Measurements from ENCODE around the gene CFAP53. TPM values are rescaled to one million over a fixed set of nuclear protein-coding genes. Genes with fewer than 3 reads are reported as not detected.

Gene CFAP53
- total RNA-seq, 2 experiments from 2014 or later: 0.21 to 0.29 TPM

- CTCF ChIA-PET: interaction anchor here (1.0 kb wide), 1 partner anchor 79 kb away, joined by 3 read pairs; no protein-coding TSS in a partner anchor
- H3K27me3 Mint-ChIP-seq (ENCODE audit: low read depth): peaks cover 47% of the 10 kb centered on the region
- POLR2A ChIA-PET: no interaction called here
- no peaks in the 10 kb centered on the region for H3K4me1 Mint-ChIP-seq (ENCODE audit: low read depth)
- H3K36me3 Mint-ChIP-seq (ENCODE audit: low read depth): no peaks in the 10 kb centered on the region
- no peak overlapping the region for H3K27ac Mint-ChIP-seq
- ATAC-seq: no peak
- H3K4me3 Mint-ChIP-seq: no peak overlapping the region
- DNase-seq: no peak
- no peaks in the 10 kb centered on the region for H3K9me3 Mint-ChIP-seq (ENCODE audit: insufficient read depth)
Observed at GRCh38 chr18:50188652-50189051, 77.6 kb downstream of the CFAP53 start.

DNA sequence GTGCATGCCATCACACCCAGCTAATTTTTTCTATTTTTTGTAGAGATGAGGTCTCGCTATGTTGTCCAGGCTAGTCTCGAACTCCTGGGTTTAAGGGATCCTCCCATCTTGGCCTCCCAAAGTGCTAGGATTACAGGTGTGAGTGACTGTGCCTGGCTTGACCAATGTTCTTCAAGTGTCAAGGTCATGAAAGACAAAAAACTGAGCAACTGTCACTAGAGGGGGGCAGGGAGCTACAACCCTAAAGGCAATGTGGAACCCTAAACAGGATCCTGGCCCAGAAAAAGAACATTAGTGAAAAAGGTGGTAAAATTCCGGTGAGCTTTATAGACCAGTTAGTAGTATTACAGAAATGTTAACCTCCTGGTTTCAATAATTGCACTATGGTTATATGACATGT, 78.6 kb downstream of the CFAP53 start:
- no peak overlapping the region for H3K27ac Mint-ChIP-seq
- ChIA-PET POLR2A (no interaction called here), CTCF (interaction anchor here (2.2 kb wide), 1 partner anchor 8 kb away, joined by 7 read pairs; the partner anchor contains the start of gene MYO5B)

GRCh38 chr18:50186385-50186784, 79.9 kb downstream of the CFAP53 start:
- ChIA-PET POLR2A (no interaction called here), CTCF (interaction anchor here (2.2 kb wide), 1 partner anchor 9 kb away, joined by 7 read pairs; the partner anchor contains the start of gene MYO5B)
- ATAC-seq (no peak), DNase-seq (no peak)
- Mint-ChIP-seq H3K4me3 (no peak overlapping the region), H3K27me3 (ENCODE audit: low read depth) (peaks cover 36% of the 10 kb centered on the region), H3K9me3 (ENCODE audit: insufficient read depth) (no peaks in the 10 kb centered on the region), H3K36me3 (ENCODE audit: low read depth) (no peaks in the 10 kb centered on the region), H3K27ac (no peak overlapping the region), H3K4me1 (ENCODE audit: low read depth) (no peaks in the 10 kb centered on the region)

More for the DNA sequence above, 78.6 kb downstream of the CFAP53 start:
- Mint-ChIP-seq H3K9me3 (ENCODE audit: insufficient read depth) (no peaks in the 10 kb centered on the region), H3K27me3 (ENCODE audit: low read depth) (peaks cover 42% of the 10 kb centered on the region), H3K4me1 (ENCODE audit: low read depth) (no peaks in the 10 kb centered on the region), H3K4me3 (no peak overlapping the region), H3K36me3 (ENCODE audit: low read depth) (no peaks in the 10 kb centered on the region)
- ATAC-seq (no peak), DNase-seq (no peak)

DNA sequence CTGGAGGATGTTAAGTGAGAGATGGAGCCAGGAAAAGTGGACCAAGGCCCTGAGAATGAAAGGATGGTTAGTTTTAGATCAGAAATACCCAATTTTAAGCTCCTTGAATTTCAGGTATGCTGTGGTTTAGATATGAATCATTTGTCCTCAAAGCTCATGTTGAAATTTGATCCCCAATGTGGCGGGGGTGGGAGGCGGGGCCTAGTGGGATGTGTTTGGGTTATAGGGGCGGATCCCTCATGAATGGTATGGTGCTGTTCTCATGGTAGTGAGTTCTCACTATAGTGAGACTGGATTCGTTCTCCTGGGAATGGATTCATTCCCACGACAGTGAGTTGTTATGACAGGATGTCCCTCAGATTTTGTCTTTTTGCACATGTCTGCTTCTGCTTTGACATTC, 82.7 kb downstream of the CFAP53 start:
- Mint-ChIP-seq H3K9me3 (ENCODE audit: insufficient read depth) (no peaks in the 10 kb centered on the region), H3K27ac (no peak overlapping the region), H3K36me3 (ENCODE audit: low read depth) (no peaks in the 10 kb centered on the region), H3K27me3 (ENCODE audit: low read depth) (peaks cover 26% of the 10 kb centered on the region), H3K4me3 (no peak overlapping the region), H3K4me1 (ENCODE audit: low read depth) (no peaks in the 10 kb centered on the region)
- ATAC-seq: no peak
- DNase-seq: no peak
- ChIA-PET CTCF (no interaction called here), POLR2A (no interaction called here)

DNA sequence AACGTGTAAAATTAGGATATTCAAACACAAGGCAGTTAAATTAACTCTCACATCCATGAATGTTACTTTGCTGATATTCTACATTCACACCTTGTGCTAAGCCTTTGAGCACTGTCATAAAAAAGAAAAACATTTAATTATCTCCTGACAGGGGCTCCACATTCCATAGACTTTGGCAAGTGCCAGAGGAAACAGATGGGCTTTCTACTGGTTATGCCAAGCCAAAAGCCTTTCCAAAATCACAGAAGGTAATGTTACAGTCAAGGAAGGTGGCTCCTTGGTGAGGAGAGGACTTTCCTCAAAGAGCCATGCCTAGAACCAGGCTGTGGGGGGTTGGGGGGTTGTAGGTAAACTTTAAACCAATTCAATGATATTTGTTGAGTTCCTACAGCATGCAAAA, 83.8 kb downstream of the CFAP53 start:
- H3K9me3 Mint-ChIP-seq (ENCODE audit: insufficient read depth): no peaks in the 10 kb centered on the region
- ChIA-PET CTCF (no interaction called here), POLR2A (no interaction called here)
- no peak for DNase-seq
- ATAC-seq: no peak
- H3K27ac Mint-ChIP-seq: no peak overlapping the region
- H3K36me3 Mint-ChIP-seq (ENCODE audit: low read depth): no peaks in the 10 kb centered on the region
- peaks cover 35% of the 10 kb centered on the region for H3K27me3 Mint-ChIP-seq (ENCODE audit: low read depth)
- no peak overlapping the region for H3K4me3 Mint-ChIP-seq
- no peaks in the 10 kb centered on the region for H3K4me1 Mint-ChIP-seq (ENCODE audit: low read depth)

DNA sequence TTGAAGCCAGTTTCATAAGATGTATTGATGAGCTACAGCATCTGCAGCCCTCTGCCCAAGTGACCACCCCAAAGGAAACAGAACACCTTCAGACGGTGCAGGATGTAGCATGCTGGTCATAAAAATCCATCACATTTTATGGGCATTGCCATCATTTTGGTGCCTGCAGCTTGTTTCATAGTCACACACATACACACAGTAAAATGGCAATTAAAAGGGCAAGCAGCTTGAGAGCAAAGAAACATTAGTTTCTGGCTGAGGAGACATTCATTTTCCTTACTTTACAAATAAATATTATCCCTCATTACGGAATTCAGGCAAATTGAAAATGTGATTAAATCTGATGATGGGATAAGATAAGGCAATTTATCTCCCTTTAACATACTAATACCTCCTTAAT, 84.7 kb downstream of the CFAP53 start:
- H3K4me3 Mint-ChIP-seq: no peak overlapping the region
- ChIA-PET CTCF (interaction anchor here (0.7 kb wide), 1 partner anchor 11 kb away, joined by 4 read pairs; no protein-coding TSS in a partner anchor), POLR2A (no interaction called here)
- H3K4me1 Mint-ChIP-seq (ENCODE audit: low read depth): no peaks in the 10 kb centered on the region
- no peak overlapping the region for H3K27ac Mint-ChIP-seq
- no peak for DNase-seq
- H3K36me3 Mint-ChIP-seq (ENCODE audit: low read depth): no peaks in the 10 kb centered on the region
- H3K27me3 Mint-ChIP-seq (ENCODE audit: low read depth): peaks cover 35% of the 10 kb centered on the region
- ATAC-seq: no peak
- no peaks in the 10 kb centered on the region for H3K9me3 Mint-ChIP-seq (ENCODE audit: insufficient read depth)

DNA sequence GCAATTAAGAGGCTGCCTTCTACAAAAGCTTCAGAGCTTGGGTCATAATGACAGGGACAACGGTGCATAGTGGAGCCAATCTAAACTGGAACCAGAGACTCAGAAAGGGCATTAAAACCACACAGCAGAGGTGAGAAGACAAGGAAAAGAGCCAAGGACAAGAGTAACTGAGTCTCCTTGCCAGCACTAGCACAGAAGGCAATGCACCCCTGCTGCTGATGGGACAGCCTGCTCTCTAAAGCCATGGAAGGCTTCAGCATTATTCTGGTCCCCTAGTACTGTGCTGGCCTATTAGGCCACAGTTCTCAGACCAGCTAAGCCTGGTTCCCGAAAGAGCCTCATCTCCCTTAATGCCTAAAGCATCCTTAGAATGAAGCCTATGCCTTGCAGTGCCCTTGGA, 86.8 kb downstream of the CFAP53 start:
- no peaks in the 10 kb centered on the region for H3K9me3 Mint-ChIP-seq (ENCODE audit: insufficient read depth)
- no peak overlapping the region for H3K4me3 Mint-ChIP-seq
- no peak for DNase-seq
- H3K27ac Mint-ChIP-seq: no peak overlapping the region
- H3K36me3 Mint-ChIP-seq (ENCODE audit: low read depth): no peaks in the 10 kb centered on the region
- CTCF ChIA-PET: interaction anchor here (1.5 kb wide), 1 partner anchor 178 kb away, joined by 4 read pairs; no protein-coding TSS in a partner anchor
- H3K4me1 Mint-ChIP-seq (ENCODE audit: low read depth): no peaks in the 10 kb centered on the region
- H3K27me3 Mint-ChIP-seq (ENCODE audit: low read depth): peaks cover 41% of the 10 kb centered on the region
- POLR2A ChIA-PET: no interaction called here
- no peak for ATAC-seq

- Mint-ChIP-seq H3K36me3 (ENCODE audit: low read depth) (no peaks in the 10 kb centered on the region), H3K4me3 (no peak overlapping the region), H3K9me3 (ENCODE audit: insufficient read depth) (no peaks in the 10 kb centered on the region), H3K27me3 (ENCODE audit: low read depth) (peaks cover 42% of the 10 kb centered on the region), H3K27ac (no peak overlapping the region), H3K4me1 (ENCODE audit: low read depth) (no peaks in the 10 kb centered on the region)
- DNase-seq: no peak
- ChIA-PET POLR2A (no interaction called here), CTCF (no interaction called here)
- no peak for ATAC-seq
Observed at GRCh38 chr18:50177294-50177992, 88.9 kb downstream of the CFAP53 start.

Other genes starting within 250 kb of the CFAP53 start
- not detected for gene MYO5B, start 71.3 kb downstream of the CFAP53 start, total RNA-seq
- 100 to 1,000 TPM in 1 of 2 experiments, 10 to 100 TPM in 1; 97.3 to 101 TPM for gene MBD1, start 15.0 kb upstream of the CFAP53 start, total RNA-seq
- 100 to 1,000 TPM; 136 to 158 TPM for gene CXXC1, start 21.2 kb upstream of the CFAP53 start, total RNA-seq
- gene SKA1, start 108.6 kb upstream of the CFAP53 start, total RNA-seq: 10 to 100 TPM; 46.3 to 48.9 TPM